DOHH2 (cell line): ENCODE measurements around the gene L1CAM.

ENCODE experiments used
- H3F3A ChIP-seq: fragments of 200-600 bp; sonication (generic), shearing (Covaris generic); 2 replicates; pipeline ENCODE4 v1.6.0; 2016; ENCODE audit warnings: antibody characterized with exemption, mild to moderate bottlenecking; ENCODE audit not compliant: control insufficient read depth, insufficient read depth
- H3K27ac ChIP-seq: fragments of 200-600 bp; sonication (generic); 2 replicates; pipeline ENCODE4 v1.5.1; 2014; ENCODE audit warnings: low read depth, mild to moderate bottlenecking, low read length, moderate library complexity
- H3K27me3 ChIP-seq: fragments of 200-600 bp; sonication (generic); 2 replicates; pipeline ENCODE4 v1.6.1; 2014; ENCODE audit warnings: mild to moderate bottlenecking, low read length, mixed read lengths; ENCODE audit not compliant: control insufficient read depth
- H3K36me3 ChIP-seq: fragments of 200-600 bp; sonication (generic); 2 replicates; pipeline ENCODE4 v1.6.1; 2014; ENCODE audit warnings: mild to moderate bottlenecking, low read length, moderate library complexity, mixed read lengths; ENCODE audit not compliant: control insufficient read depth
- H3K4me1 ChIP-seq: fragments of 200-600 bp; sonication (generic); 2 replicates; pipeline ENCODE4 v1.6.1; 2014; ENCODE audit warnings: mild to moderate bottlenecking, low read length, mixed read lengths; ENCODE audit not compliant: control insufficient read depth
- H3K4me2 ChIP-seq: fragments of 200-600 bp; sonication (generic); 2 replicates; pipeline ENCODE4 v1.6.0; 2014; ENCODE audit warnings: mild to moderate bottlenecking, low read length, moderate library complexity
- H3K4me3 ChIP-seq: fragments of 200-600 bp; sonication (generic); 2 replicates; pipeline ENCODE4 v1.5.1; 2014; ENCODE audit warnings: mild to moderate bottlenecking, low read length, mixed read lengths
- H3K79me2 ChIP-seq: fragments of 200-600 bp; sonication (generic); 2 replicates; pipeline ENCODE4 v1.6.1; 2014; ENCODE audit warnings: mild to moderate bottlenecking, low read length, mixed read lengths; ENCODE audit not compliant: control insufficient read depth
- H3K9me2 ChIP-seq: fragments of 200-600 bp; sonication (generic); replicated peaks from 2 replicates; pipeline ENCODE4 v1.6.1; 2014; ENCODE audit warnings: mild to moderate bottlenecking, low read length, mixed read lengths; ENCODE audit not compliant: control insufficient read depth
- H3K9me3 ChIP-seq: fragments of 200-600 bp; sonication (generic); 2 replicates; pipeline ENCODE4 v1.6.1; 2014; ENCODE audit warnings: antibody characterized with exemption, low read length, mixed read lengths; ENCODE audit not compliant: control insufficient read depth, insufficient read depth
- H4K20me1 ChIP-seq: fragments of 200-600 bp; sonication (generic); 2 replicates; pipeline ENCODE4 v1.6.0; 2014; ENCODE audit warnings: low read depth, mild to moderate bottlenecking, antibody characterized with exemption, low read length, moderate library complexity; ENCODE audit not compliant: control insufficient read depth, insufficient read depth
- EZH2phosphoT487 ChIP-seq: fragments of 200-600 bp; sonication (generic); IDR thresholded peaks from 2 replicates; pipeline ENCODE4 v1.6.1; 2017; ENCODE audit warnings: borderline replicate concordance, mild to moderate bottlenecking, antibody characterized with exemption, low read length, moderate library complexity, mixed read lengths
- TF ChIP-seq, protein P1 (sequence below): fragments of 200-600 bp; sonication (generic); IDR thresholded peaks from one replicate; pipeline ENCODE4 v1.5.1; 2014; ENCODE audit warnings: antibody characterized with exemption, mild to moderate bottlenecking, low read depth, low read length; ENCODE audit not compliant: poor library complexity, severe bottlenecking

The L1CAM gene

GRCh38 chrX:153812220-153812619 is 73.8 kb downstream of the L1CAM start:
- H3K36me3 ChIP-seq: no peaks in the 10 kb centered on the region
- H3K9me2 ChIP-seq: no peaks in the 10 kb centered on the region
- H3K27me3 ChIP-seq: no peaks in the 10 kb centered on the region
- no peak overlapping the region for H3K27ac ChIP-seq
- H3F3A ChIP-seq: no peaks in the 10 kb centered on the region
- H3K9me3 ChIP-seq: no peaks in the 10 kb centered on the region
- no peak overlapping the region for H3K4me2 ChIP-seq
- no peaks in the 10 kb centered on the region for H3K79me2 ChIP-seq
- no peaks in the 10 kb centered on the region for H3K4me1 ChIP-seq
- no peak for TF ChIP-seq EZH2phosphoT487
- TF ChIP-seq, protein P1, sequence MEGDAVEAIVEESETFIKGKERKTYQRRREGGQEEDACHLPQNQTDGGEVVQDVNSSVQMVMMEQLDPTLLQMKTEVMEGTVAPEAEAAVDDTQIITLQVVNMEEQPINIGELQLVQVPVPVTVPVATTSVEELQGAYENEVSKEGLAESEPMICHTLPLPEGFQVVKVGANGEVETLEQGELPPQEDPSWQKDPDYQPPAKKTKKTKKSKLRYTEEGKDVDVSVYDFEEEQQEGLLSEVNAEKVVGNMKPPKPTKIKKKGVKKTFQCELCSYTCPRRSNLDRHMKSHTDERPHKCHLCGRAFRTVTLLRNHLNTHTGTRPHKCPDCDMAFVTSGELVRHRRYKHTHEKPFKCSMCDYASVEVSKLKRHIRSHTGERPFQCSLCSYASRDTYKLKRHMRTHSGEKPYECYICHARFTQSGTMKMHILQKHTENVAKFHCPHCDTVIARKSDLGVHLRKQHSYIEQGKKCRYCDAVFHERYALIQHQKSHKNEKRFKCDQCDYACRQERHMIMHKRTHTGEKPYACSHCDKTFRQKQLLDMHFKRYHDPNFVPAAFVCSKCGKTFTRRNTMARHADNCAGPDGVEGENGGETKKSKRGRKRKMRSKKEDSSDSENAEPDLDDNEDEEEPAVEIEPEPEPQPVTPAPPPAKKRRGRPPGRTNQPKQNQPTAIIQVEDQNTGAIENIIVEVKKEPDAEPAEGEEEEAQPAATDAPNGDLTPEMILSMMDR: no peak
- no peak overlapping the region for H3K4me3 ChIP-seq
- no peaks in the 10 kb centered on the region for H4K20me1 ChIP-seq
